ENCODE measurements around the gene NHSL1.

Gene NHSL1, protein sequence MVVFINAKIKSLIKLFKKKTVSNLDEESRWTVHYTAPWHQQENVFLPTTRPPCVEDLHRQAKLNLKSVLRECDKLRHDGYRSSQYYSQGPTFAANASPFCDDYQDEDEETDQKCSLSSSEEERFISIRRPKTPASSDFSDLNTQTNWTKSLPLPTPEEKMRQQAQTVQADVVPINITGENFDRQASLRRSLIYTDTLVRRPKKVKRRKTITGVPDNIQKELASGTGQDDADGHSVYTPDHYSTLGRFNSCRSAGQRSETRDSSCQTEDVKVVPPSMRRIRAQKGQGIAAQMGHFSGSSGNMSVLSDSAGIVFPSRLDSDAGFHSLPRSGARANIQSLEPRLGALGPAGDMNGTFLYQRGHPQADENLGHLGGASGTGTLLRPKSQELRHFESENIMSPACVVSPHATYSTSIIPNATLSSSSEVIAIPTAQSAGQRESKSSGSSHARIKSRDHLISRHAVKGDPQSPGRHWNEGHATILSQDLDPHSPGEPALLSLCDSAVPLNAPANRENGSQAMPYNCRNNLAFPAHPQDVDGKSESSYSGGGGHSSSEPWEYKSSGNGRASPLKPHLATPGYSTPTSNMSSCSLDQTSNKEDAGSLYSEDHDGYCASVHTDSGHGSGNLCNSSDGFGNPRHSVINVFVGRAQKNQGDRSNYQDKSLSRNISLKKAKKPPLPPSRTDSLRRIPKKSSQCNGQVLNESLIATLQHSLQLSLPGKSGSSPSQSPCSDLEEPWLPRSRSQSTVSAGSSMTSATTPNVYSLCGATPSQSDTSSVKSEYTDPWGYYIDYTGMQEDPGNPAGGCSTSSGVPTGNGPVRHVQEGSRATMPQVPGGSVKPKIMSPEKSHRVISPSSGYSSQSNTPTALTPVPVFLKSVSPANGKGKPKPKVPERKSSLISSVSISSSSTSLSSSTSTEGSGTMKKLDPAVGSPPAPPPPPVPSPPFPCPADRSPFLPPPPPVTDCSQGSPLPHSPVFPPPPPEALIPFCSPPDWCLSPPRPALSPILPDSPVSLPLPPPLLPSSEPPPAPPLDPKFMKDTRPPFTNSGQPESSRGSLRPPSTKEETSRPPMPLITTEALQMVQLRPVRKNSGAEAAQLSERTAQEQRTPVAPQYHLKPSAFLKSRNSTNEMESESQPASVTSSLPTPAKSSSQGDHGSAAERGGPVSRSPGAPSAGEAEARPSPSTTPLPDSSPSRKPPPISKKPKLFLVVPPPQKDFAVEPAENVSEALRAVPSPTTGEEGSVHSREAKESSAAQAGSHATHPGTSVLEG (N-terminal part only)

DNA sequence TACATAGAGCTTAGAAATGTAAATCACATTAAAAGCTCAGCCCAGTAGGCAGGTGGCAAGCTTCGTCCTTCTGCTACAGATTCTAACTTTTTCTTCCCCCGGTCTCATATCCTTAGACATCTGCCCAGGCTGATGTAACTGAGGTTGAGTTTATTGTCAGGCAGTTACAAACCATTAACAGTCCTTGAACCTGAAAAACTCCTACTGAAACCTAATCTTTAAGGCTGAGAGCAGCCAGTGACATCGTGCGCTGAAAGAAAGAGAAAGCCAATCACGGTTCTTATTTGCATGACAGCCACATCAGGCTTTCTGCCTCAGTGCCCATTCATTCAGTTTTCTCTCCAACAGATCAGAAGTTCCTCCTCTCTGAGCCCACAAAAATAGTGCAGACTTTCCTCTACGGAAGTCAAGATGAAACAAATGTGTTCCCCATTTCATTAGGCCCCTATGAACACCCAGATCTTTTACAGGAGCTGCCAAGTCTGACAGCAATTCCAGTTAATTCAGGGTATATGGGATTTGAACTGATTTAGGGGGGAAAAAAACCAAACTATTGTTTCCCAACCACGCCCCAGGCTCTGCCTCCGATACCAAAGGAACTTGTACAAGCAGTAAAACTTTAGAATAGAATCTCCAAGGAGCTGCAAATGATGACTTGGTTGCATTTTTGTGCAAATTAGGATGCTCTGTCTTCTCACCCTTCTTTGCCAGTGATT is at the start of gene NHSL1:
NHSL1 (minus strand) TSS at position 192 of the 716 bp plus-strand sequence. CDS start 204 bp downstream, outside the sequence.
- DNase-seq (ENCODE audit: low spot score), result peak; percentile 43

- DNase-seq (ENCODE audit: low spot score), result no peak
These were observed 47.5 kb upstream of the NHSL1 start for GRCh38 chr6:138546733-138547185.

DNA sequence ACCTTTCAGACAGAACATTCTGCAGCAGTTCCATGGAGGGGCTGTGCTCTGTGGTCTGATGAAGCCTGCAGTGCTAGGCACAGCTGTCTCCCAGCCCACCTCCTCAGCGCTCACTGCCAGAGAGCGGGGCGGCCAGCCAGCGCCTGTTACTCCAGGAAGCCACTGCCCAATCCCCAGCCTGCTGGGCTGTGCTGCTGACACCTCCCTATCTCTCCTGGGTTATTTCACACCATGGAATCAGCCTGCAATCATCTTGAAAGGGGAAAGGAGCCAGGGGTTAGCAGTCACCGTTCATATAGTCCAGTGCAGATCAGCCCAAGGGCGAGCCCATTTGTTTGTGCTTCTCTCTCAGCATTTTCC is 46.3 kb upstream of the NHSL1 start:
- DNase-seq (ENCODE audit: low spot score), result peak; percentile 72

DNA sequence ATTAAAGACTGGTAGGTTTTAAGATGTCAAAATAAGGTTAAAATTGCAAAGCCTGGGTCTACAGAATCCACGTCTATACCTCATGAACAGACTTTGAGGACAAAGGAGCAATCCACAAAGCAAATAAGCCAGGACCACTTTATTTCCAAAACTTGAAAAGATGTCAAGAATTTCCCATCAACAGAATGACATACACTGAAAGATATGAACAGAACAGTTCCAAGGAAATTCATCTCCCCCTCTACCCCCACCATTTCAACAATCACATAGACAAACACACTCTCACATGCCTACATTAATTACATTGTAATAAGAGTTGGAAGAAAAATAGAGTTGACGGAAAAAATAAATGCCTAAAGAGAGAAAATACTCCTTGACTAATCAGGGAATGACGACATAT is 45.2 kb upstream of the NHSL1 start:
- no peak for DNase-seq (ENCODE audit: low spot score)

GRCh38 chr6:138543657-138544056 is 44.4 kb upstream of the NHSL1 start:
- DNase-seq (ENCODE audit: low spot score), result no peak

DNA sequence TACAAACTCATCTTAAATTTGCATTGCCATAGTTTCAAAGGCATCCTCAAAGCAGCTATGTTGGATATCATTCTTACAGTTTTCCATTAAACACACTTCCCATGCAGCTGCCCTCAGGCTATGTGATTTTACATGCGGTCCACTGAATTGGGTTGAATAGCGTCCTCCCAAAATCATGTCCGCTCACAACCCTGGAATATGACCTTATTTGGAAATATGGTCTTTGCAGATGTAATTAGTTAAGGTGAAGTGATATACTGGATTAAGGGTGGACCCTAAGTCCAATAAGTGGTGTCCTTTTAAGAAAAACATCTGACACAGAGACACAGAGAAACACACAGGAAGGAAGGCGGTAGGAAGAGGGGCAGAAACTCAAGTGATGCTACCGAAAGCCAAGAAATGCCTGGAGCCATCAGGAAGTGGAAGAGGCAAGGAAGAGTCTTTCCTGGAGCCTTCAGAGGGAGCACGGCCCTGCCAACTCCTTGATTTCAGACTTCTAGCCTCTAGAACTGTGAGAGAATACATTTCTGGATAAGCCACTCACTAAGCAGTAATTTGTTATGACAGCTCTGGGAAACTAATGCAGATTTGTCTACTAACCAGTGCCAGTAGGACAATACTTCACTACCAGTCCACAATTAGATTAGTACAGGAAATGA is 42.7 kb upstream of the NHSL1 start:
- DNase-seq (ENCODE audit: low spot score), result no peak

- DNase-seq (ENCODE audit: low spot score), result no peak
These were observed 41.2 kb upstream of the NHSL1 start for GRCh38 chr6:138540468-138540867.

DNA sequence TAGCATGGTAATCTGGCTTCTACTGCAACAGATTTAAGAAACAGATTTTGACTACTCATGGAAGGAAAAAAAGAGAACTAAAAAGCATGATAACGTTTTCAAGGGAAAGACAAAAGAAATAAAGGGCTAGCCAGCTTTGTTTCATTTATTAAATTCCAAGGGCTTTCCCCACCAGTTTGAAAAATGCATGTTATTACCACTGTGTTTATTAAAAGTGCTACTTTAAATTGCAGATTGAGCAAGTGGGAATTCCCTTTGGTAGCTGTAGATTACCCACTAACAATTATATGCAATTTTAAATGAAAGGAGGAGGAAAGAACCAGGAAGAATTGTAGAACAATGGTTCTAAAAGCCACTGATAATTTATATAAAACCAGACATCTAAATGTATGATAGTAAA is 40.6 kb upstream of the NHSL1 start:
- DNase-seq (ENCODE audit: low spot score), result no peak

DNA sequence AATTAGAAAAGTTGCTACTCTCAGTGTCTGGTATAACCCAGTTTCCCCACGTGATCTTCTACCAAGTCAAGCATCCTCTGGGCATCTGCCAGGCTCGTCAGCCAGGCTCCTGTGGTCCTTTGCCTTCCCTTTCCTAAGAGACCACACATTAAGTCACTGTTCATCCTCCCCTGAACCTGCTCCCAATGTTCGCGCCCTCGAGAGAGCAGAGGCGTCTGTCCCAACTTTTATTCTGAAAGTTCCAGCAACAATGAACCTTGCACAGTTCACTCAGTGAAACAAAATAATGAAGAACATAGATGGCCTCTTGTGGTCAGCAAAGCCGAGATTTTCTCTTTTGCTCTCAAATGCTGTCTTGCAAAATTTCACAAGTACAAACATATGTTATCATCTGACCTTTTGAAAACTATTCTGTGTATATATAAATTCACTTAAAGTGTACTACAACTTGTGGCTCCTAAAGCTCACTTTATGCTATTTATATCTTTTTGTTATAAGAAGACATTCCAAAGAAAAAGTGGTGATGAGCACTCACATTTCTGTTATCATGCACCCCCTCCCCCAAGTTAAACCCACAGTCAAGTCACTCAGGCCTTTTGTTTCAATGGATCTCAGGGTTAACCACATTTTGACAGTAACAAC is 39.2 kb upstream of the NHSL1 start:
- no peak for DNase-seq (ENCODE audit: low spot score)

DNA sequence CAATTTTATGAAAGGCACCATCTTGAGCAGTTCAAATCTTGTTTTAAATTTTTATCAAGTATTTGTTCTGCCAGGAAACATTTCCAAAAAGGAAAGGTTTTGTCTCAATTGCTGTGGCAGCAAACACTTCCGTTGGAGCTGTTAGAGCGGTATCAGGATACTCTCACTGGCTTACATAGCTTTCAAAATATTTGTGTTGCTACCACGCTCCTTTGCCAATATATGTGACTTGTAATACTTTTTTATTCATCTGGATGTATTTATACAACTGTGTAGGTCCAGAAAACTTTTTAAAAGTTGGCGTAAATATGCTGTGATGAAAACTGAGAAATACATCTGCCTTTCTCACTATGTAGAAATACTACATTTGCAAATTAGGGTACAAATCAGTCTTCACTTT is 37.8 kb upstream of the NHSL1 start:
- DNase-seq (ENCODE audit: low spot score), result no peak

DNA sequence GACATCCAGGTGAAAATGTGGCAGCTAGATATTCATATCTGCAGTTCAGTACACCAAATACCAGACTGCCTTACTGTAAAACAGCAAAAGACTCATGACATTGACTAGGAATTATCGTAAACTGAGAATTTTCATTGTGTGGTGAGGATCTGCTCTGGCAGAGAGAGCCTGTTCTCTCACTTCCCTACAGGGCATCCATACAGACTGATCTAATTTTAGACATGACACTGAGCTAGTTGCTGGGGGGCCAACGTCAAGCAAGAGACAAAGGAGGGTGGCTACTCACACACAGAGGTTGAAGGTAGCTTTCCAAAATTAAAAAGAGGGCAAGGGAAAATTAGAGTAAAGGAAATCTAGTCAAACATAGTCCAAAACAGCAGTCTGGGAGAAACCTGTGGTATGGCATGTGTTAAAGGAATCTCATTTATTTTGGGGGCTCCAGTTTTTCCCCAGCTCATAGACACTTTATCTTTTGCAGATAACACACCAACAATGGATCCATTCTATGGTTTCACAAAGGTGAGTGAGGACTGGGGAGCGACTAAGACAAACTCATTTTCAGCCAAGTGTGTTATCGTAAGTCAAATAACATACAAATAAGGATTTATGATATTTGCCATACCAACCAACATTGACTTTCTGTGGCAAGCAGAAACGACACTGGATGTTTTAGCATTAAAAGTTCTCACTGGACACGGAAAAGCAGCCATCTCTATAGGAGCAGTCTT is 36.6 kb upstream of the NHSL1 start:
- peak; percentile 35 for DNase-seq (ENCODE audit: low spot score)

DNA sequence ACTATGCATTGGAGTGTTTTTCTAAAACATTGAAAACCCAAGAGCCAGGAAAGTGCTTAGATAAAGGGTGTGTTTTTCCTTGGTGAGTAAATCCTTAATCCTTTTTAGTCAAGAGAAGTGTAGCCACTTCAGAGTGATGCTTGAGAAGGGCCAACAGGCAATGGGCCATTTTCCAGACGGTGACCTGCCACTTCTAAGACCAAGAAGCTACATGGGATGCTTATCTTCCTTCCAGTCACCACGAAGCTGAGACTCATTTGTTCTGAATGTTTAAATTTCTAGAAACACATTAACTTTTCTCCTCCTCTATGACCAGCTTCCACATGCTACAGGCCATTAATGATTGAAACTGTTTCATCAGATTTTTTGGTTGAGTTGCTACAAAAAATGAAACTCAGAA is 34.4 kb upstream of the NHSL1 start:
- DNase-seq (ENCODE audit: low spot score), result no peak

DNA sequence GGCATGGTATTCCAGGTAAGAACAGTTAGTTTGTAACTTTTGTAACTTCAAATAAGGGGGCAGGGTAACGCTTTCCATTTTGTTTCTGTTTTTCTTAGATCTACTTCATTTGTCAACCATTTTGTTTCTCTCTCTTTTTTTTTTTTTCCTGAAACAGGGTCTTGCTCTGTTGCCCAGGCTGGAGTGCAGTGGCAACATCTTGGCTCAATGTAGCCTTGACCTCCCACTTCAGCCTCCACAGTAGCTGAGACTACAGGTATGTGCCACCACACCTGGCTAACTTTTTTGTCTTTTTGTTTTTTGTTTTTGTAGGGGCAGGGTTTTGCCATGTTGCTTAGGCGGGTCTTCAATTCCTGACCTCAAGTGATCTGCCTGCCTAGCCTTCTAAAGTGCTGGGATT is 32.1 kb upstream of the NHSL1 start:
- no peak for DNase-seq (ENCODE audit: low spot score)

- no peak for DNase-seq (ENCODE audit: low spot score)
These were observed 30.2 kb upstream of the NHSL1 start for GRCh38 chr6:138529478-138529877.

GRCh38 chr6:138528956-138529355 is 29.7 kb upstream of the NHSL1 start:
- no peak for DNase-seq (ENCODE audit: low spot score)

DNA sequence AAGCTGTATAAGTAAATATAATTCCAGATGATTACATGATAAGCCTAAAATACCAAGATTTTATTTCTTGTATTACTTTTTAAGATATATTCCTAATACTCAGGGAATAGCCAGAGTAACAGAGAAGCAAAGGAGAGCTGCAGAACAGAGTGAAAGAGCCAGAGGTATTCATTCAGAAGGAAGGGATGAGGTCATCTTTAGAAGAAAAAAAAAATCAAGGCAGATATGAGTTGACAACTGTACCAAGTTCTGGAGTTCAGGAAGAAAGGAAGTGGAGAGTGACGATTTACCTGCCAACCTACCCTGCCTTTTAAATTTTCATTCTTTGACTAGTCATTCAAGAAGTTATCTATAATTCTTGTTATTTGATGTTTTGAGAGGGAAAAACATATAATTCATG is 28.8 kb upstream of the NHSL1 start:
- no peak for DNase-seq (ENCODE audit: low spot score)

GRCh38 chr6:138527411-138528088 is 28.3 kb upstream of the NHSL1 start:
- DNase-seq (ENCODE audit: low spot score), result no peak

GRCh38 chr6:138526822-138527235 is 27.5 kb upstream of the NHSL1 start:
- DNase-seq (ENCODE audit: low spot score), result no peak

- no peak for DNase-seq (ENCODE audit: low spot score)
These were observed 26.1 kb upstream of the NHSL1 start for GRCh38 chr6:138525355-138525754.
